Brain microvascular endothelial cell (primary cell): ENCODE measurements around the gene MPV17.

Source experiments
- DNase-seq: peaks from one replicate; pipeline ENCODE4 v3.0.0-alpha.2; 2020
- H3K27ac ChIP-seq: fragments of 250-450 bp; sonication (Bioruptor Pico); 2 replicates; pipeline ENCODE4 v1.5.1; 2020; ENCODE audit warnings: mild to moderate bottlenecking, moderate library complexity
- H3K27me3 ChIP-seq: fragments of 250-450 bp; sonication (Bioruptor Pico); replicated peaks from 2 replicates; pipeline ENCODE4 v1.5.1; 2020; ENCODE audit warnings: mild to moderate bottlenecking
- H3K36me3 ChIP-seq: fragments of 250-450 bp; sonication (Bioruptor Pico); replicated peaks from 2 replicates; pipeline ENCODE4 v1.5.1; 2020; ENCODE audit warnings: mild to moderate bottlenecking
- H3K4me3 ChIP-seq: 2 replicates; pipeline ENCODE4 v1.5.1; 2011; ENCODE audit warnings: low read depth, mild to moderate bottlenecking, control low read depth, low read length, moderate library complexity
- CTCF ChIP-seq: IDR thresholded peaks from 2 replicates; pipeline ENCODE4 v1.5.1; 2011; ENCODE audit warnings: low read depth, mild to moderate bottlenecking, moderate library complexity, low read length, control low read depth, inconsistent platforms; ENCODE audit errors: missing control alignments
- in situ Hi-C: cut with HindIII; loops from 2 replicates; pipeline ENCODE4 v1.10.0; 2017; ENCODE audit warnings: low sequenced_read_pairs, low pct_ligation_motif_present

MPV17 gene

DNA sequence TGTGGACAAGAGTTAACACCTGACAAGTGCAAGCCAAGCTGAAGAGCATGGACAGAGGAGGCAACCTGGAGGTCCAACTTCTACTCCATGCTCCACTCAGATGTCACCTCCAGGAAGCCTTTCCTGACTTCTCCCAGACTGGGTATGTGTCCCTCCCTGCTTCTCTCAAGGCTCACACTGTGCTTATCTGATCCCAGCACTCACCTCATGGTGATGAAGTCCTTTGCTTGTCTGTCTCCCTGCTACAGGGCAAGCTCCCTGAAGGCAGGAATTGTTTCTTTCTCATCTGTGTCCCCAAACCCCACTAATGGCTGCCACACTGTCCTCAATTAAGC lies 57.4 kb downstream of the MPV17 start:
- Histone ChIP-seq H3K27ac (no peak overlapping the region), H3K36me3 (no peaks in the 10 kb centered on the region), H3K27me3 (peaks cover 68% of the 10 kb centered on the region), H3K4me3 (no peak overlapping the region)
- DNase-seq: no peak
- no peak for TF ChIP-seq CTCF
- in situ Hi-C loops: no loop called here

DNA sequence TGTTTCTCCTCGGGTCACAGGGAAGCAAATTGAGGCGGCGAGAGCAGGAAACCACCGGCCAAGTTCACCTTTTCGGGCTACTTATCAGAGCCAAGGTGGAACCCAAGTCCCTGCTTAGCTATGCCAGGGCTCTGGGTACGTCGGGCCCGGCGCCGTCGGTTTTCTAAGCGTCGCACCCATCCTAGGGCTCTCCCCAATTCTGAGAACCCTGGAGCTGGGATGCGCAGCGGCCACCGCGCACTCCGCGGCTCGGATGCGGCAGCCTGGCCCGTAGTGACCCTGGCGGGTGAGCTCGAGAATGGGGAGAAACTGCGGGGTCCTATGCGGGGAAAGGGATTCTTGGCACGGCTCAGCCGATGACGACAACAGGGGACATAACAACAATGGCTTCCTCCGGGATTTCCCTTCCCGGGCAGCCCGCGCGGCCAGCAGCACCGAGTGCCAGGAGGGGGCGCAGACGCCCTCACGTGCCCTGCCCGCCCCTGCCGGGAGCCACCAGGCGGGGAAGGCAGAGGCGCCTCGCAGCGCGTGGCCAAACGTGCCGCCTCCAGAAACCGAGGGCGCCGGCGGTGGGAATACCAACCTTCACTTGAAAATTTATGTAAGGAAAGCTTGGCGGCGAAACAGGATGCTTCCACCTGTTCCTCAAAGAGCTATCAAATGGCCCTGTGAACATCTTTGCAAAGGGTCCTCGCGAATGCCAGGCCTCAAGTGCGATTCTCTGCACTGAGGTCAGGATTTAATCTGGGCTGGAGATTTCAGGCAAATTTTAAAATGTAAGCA lies 58.0 kb downstream of the MPV17 start:
- H3K36me3 ChIP-seq: no peaks in the 10 kb centered on the region
- in situ Hi-C loops: no loop called here
- peak; percentile 8 for DNase-seq
- peak; percentile 53 for TF ChIP-seq CTCF
- H3K27ac ChIP-seq: no peak overlapping the region
- H3K27me3 ChIP-seq: peaks cover 72% of the 10 kb centered on the region
- peak overlapping the region; percentile 22 for H3K4me3 ChIP-seq

GRCh38 chr2:27264253-27264752 lies 58.6 kb downstream of the MPV17 start:
- Histone ChIP-seq H3K4me3 (no peak overlapping the region), H3K27me3 (peaks cover 70% of the 10 kb centered on the region), H3K27ac (no peak overlapping the region), H3K36me3 (no peaks in the 10 kb centered on the region)
- no peak for DNase-seq
- TF ChIP-seq CTCF: no peak
- in situ Hi-C loops: no loop called here

DNA sequence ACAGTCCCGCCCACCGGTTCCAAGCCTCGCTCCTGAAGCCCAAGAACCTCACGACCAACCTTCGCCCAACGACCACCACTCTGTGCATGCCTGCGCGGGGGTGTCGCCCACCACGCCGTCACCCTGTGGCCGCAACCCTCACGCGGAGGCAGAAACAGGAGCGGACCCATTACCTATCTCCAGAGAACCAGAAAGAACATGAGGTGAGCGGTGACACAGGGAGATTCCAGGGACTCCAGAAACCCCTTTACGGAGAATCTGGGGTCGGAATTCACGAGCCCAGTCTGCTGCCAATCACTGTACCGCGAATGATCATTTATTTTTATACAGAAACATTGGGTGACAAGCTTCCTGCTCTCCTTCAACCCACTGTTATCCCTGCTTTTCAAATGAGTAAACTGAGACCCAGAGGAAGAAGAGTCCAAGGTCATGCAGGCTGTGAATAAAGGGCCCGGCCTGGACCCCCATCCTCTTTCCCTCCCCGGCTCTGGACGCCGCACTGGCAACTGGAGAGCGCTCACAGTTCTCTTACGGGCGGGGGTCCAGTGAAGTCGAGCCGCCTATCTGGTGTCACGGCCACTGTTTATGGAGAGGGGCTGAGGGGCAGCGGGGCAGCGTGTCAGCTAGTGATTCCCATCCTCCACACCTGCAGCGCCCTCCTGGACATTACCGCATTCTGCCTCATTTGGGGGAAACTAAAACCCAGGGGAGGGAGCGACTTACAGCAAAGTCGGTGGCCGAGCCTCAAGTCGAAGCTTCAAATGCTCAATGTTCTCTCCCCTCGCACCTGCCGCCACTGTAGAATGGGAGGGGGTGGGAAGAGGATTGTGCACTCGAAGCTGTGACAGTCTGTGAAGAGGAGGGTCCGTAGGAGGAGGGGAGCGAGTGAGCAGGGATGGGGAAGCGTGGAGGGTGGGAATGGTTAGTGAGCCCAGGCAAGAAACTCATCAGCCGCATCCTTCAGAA lies 59.3 kb downstream of the MPV17 start:
- no peak for TF ChIP-seq CTCF
- H3K4me3 ChIP-seq: peak overlapping the region; percentile 15
- peaks cover 66% of the 10 kb centered on the region for H3K27me3 ChIP-seq
- no peaks in the 10 kb centered on the region for H3K36me3 ChIP-seq
- H3K27ac ChIP-seq: no peak overlapping the region
- in situ Hi-C loops: no loop called here
- DNase-seq: no peak

- no peak for DNase-seq
- in situ Hi-C loops: no loop called here
- peaks cover 66% of the 10 kb centered on the region for H3K27me3 ChIP-seq
- no peak for TF ChIP-seq CTCF
- peak within 1 kb of the TSS; percentile 15 for H3K4me3 ChIP-seq
- H3K27ac ChIP-seq: no peak within 1 kb of the TSS
- H3K36me3 ChIP-seq: no peaks in the 10 kb centered on the region
Observed at GRCh38 chr2:27262379-27263286, 60.3 kb downstream of the MPV17 start, which contains the start of gene SLC30A3. Gene SLC30A3 (minus strand): TSS chr2:27263047. CDS start chr2:27262906, 141 bp downstream.
